ENCODE data around the gene NT5M.

The NT5M gene

GRCh38 chr17:17366941-17367875 is 64.0 kb downstream of the NT5M start:
- H3K9me2 ChIP-seq (replicated peaks; ENCODE audit: low read depth, low read length): no peaks in the 10 kb centered on the region
- no peaks in the 10 kb centered on the region for H3K79me2 ChIP-seq (ENCODE audit: insufficient read depth, low read length)
- H3K9me3 ChIP-seq (ENCODE audit: insufficient read depth, low read depth, low read length): no peaks in the 10 kb centered on the region
- no peaks in the 10 kb centered on the region for H3K36me3 ChIP-seq (ENCODE audit: insufficient read depth, low read length)
- H3K4me2 ChIP-seq (ENCODE audit: low read depth, low read length, poor library complexity, severe bottlenecking): no peak overlapping the region
- no peak overlapping the region for H3K9ac ChIP-seq (ENCODE audit: low read depth, low read length, poor library complexity, severe bottlenecking)
- H3K4me3 ChIP-seq (ENCODE audit: low read length, poor library complexity, severe bottlenecking): no peak overlapping the region
- TF ChIP-seq CTCF (conservative IDR thresholded peaks at IDR 0.05; ENCODE audit: low read length) (no peak), EZH2phosphoT487 (IDR thresholded peaks at IDR 0.05; ENCODE audit: borderline replicate concordance) (no peak)
- H3F3A ChIP-seq (ENCODE audit: low read depth): no peaks in the 10 kb centered on the region
- H2AFZ ChIP-seq (ENCODE audit: low read length): no peak overlapping the region
- H4K20me1 ChIP-seq (ENCODE audit: insufficient read depth, low read length, poor library complexity, severe bottlenecking): no peaks in the 10 kb centered on the region
- no peaks in the 10 kb centered on the region for H3K27me3 ChIP-seq (ENCODE audit: insufficient read depth, low read length, poor library complexity, severe bottlenecking)
- H3K4me1 ChIP-seq (ENCODE audit: insufficient read depth, low read length, poor library complexity, severe bottlenecking): no peaks in the 10 kb centered on the region

GRCh38 chr17:17367931-17368330 is 64.8 kb downstream of the NT5M start:
- H3K27me3 ChIP-seq (ENCODE audit: insufficient read depth, low read length, poor library complexity, severe bottlenecking): no peaks in the 10 kb centered on the region
- H3F3A ChIP-seq (ENCODE audit: low read depth): no peaks in the 10 kb centered on the region
- H3K79me2 ChIP-seq (ENCODE audit: insufficient read depth, low read length): no peaks in the 10 kb centered on the region
- no peaks in the 10 kb centered on the region for H3K4me1 ChIP-seq (ENCODE audit: insufficient read depth, low read length, poor library complexity, severe bottlenecking)
- no peaks in the 10 kb centered on the region for H3K9me2 ChIP-seq (replicated peaks; ENCODE audit: low read depth, low read length)
- H3K9me3 ChIP-seq (ENCODE audit: insufficient read depth, low read depth, low read length): no peaks in the 10 kb centered on the region
- TF ChIP-seq CTCF (conservative IDR thresholded peaks at IDR 0.05; ENCODE audit: low read length): no peak
- TF ChIP-seq EZH2phosphoT487 (IDR thresholded peaks at IDR 0.05; ENCODE audit: borderline replicate concordance): no peak
- H3K36me3 ChIP-seq (ENCODE audit: insufficient read depth, low read length): no peaks in the 10 kb centered on the region
- H4K20me1 ChIP-seq (ENCODE audit: insufficient read depth, low read length, poor library complexity, severe bottlenecking): no peaks in the 10 kb centered on the region
- H2AFZ ChIP-seq (ENCODE audit: low read length): no peak overlapping the region
- no peak overlapping the region for H3K4me2 ChIP-seq (ENCODE audit: low read depth, low read length, poor library complexity, severe bottlenecking)
- H3K4me3 ChIP-seq (ENCODE audit: low read length, poor library complexity, severe bottlenecking): no peak overlapping the region
- H3K9ac ChIP-seq (ENCODE audit: low read depth, low read length, poor library complexity, severe bottlenecking): no peak overlapping the region

- H3K9me3 ChIP-seq (ENCODE audit: insufficient read depth, low read depth, low read length): no peaks in the 10 kb centered on the region
- H3K4me2 ChIP-seq (ENCODE audit: low read depth, low read length, poor library complexity, severe bottlenecking): no peak overlapping the region
- no peaks in the 10 kb centered on the region for H3K27me3 ChIP-seq (ENCODE audit: insufficient read depth, low read length, poor library complexity, severe bottlenecking)
- H3K36me3 ChIP-seq (ENCODE audit: insufficient read depth, low read length): no peaks in the 10 kb centered on the region
- no peak overlapping the region for H3K4me3 ChIP-seq (ENCODE audit: low read length, poor library complexity, severe bottlenecking)
- TF ChIP-seq EZH2phosphoT487 (IDR thresholded peaks at IDR 0.05; ENCODE audit: borderline replicate concordance) (no peak), CTCF (conservative IDR thresholded peaks at IDR 0.05; ENCODE audit: low read length) (no peak)
- no peak overlapping the region for H3K9ac ChIP-seq (ENCODE audit: low read depth, low read length, poor library complexity, severe bottlenecking)
- no peaks in the 10 kb centered on the region for H3F3A ChIP-seq (ENCODE audit: low read depth)
- H2AFZ ChIP-seq (ENCODE audit: low read length): no peak overlapping the region
- no peaks in the 10 kb centered on the region for H4K20me1 ChIP-seq (ENCODE audit: insufficient read depth, low read length, poor library complexity, severe bottlenecking)
- no peaks in the 10 kb centered on the region for H3K9me2 ChIP-seq (replicated peaks; ENCODE audit: low read depth, low read length)
- no peaks in the 10 kb centered on the region for H3K4me1 ChIP-seq (ENCODE audit: insufficient read depth, low read length, poor library complexity, severe bottlenecking)
- no peaks in the 10 kb centered on the region for H3K79me2 ChIP-seq (ENCODE audit: insufficient read depth, low read length)
These were observed 67.5 kb downstream of the NT5M start for GRCh38 chr17:17370711-17371110.
